ENCODE results near the gene SLC46A3.

SLC46A3 gene

DNA sequence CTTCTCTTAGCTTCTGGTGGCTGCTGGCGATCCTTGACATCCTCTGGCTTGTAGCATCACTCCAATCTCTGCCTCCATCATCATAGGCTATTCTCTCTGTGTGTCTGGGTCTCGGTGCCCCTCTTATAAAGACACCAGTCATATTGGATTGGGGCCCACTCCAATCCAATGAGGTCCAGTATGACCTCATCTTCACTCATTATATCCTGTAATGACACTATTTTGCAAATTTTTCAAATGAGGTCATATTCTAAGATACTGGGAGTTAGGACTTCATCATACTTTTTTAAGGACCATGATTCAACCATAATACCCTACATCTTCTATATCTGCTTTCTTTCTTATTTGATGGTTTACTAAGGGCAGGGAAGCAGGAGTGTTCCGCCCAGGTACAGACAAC, 12.0 kb upstream of the SLC46A3 start:
- Histone ChIP-seq H3K4me1 (ENCODE audit: insufficient read depth, low read length) (peaks cover 4% of the 10 kb centered on the region; the same call in 1 of the 2 replicates), H3K27ac (ENCODE audit: low read length) (no peak overlapping the region), H2AFZ (ENCODE audit: low read depth, low read length) (no peak overlapping the region), H3K27me3 (ENCODE audit: insufficient read depth, low read length, poor library complexity) (no peaks in the 10 kb centered on the region), H3K9me3 (ENCODE audit: insufficient read depth, low read length, severe bottlenecking) (no peaks in the 10 kb centered on the region), H3K36me3 (ENCODE audit: insufficient read depth, low read length) (no peaks in the 10 kb centered on the region), H3K79me2 (ENCODE audit: insufficient read depth, low read length) (no peaks in the 10 kb centered on the region), H3K4me3 (ENCODE audit: low read depth in 1 of 2, low read length in 2 of 2) (no peak overlapping the region), H3K9ac (ENCODE audit: low read depth, low read length) (no peak overlapping the region), H4K20me1 (ENCODE audit: insufficient read depth, low read length) (no peaks in the 10 kb centered on the region), H3K4me2 (ENCODE audit: insufficient read depth, low read length) (no peak overlapping the region)
- no peak for DNase-seq
- TF ChIP-seq, protein P1, sequence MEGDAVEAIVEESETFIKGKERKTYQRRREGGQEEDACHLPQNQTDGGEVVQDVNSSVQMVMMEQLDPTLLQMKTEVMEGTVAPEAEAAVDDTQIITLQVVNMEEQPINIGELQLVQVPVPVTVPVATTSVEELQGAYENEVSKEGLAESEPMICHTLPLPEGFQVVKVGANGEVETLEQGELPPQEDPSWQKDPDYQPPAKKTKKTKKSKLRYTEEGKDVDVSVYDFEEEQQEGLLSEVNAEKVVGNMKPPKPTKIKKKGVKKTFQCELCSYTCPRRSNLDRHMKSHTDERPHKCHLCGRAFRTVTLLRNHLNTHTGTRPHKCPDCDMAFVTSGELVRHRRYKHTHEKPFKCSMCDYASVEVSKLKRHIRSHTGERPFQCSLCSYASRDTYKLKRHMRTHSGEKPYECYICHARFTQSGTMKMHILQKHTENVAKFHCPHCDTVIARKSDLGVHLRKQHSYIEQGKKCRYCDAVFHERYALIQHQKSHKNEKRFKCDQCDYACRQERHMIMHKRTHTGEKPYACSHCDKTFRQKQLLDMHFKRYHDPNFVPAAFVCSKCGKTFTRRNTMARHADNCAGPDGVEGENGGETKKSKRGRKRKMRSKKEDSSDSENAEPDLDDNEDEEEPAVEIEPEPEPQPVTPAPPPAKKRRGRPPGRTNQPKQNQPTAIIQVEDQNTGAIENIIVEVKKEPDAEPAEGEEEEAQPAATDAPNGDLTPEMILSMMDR (IDR thresholded peaks at IDR 0.05; ENCODE audit: borderline replicate concordance, extremely low read depth, low read length, poor library complexity, severe bottlenecking): no peak
- no peak for TF ChIP-seq EZH2 (IDR thresholded peaks at IDR 0.05; ENCODE audit: borderline replicate concordance, low read depth, low read length, severe bottlenecking)
- ATAC-seq (ENCODE audit: insufficient read depth, low read depth): no peak

DNA sequence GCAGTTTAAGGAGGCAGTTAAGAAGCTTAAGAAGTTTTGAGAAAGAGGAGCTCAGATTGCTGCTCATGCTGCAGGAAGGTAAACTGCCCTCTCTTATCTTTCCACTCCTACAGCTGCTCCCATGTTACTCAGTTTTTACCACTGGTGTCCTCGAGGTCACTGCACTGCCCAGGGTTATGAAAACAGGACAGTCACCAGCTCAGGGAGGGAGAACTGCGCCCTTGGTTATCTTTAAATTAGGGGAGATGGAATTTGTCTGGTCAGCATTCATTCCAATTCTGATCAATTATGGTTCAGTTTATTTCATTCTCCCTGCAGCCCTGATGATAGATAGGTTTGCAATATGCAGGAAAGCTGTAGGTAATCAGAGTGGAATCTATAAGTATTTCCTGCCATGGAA, 10.8 kb upstream of the SLC46A3 start:
- no peak overlapping the region for H3K4me2 ChIP-seq (ENCODE audit: insufficient read depth, low read length)
- no peaks in the 10 kb centered on the region for H3K9me3 ChIP-seq (ENCODE audit: insufficient read depth, low read length, severe bottlenecking)
- DNase-seq: no peak
- TF ChIP-seq, protein P1 (IDR thresholded peaks at IDR 0.05; ENCODE audit: borderline replicate concordance, extremely low read depth, low read length, poor library complexity, severe bottlenecking): no peak
- no peak for TF ChIP-seq EZH2 (IDR thresholded peaks at IDR 0.05; ENCODE audit: borderline replicate concordance, low read depth, low read length, severe bottlenecking)
- no peaks in the 10 kb centered on the region for H3K79me2 ChIP-seq (ENCODE audit: insufficient read depth, low read length)
- H3K36me3 ChIP-seq (ENCODE audit: insufficient read depth, low read length): no peaks in the 10 kb centered on the region
- H3K4me3 ChIP-seq (ENCODE audit: low read depth in 1 of 2, low read length in 2 of 2): no peak overlapping the region
- ATAC-seq (ENCODE audit: insufficient read depth, low read depth): no peak
- no peak overlapping the region for H3K9ac ChIP-seq (ENCODE audit: low read depth, low read length)
- H4K20me1 ChIP-seq (ENCODE audit: insufficient read depth, low read length): no peaks in the 10 kb centered on the region
- no peaks in the 10 kb centered on the region for H3K27me3 ChIP-seq (ENCODE audit: insufficient read depth, low read length, poor library complexity)
- H3K4me1 ChIP-seq (ENCODE audit: insufficient read depth, low read length): no peaks in the 10 kb centered on the region
- no peak overlapping the region for H2AFZ ChIP-seq (ENCODE audit: low read depth, low read length)
- no peak overlapping the region for H3K27ac ChIP-seq (ENCODE audit: low read length)

DNA sequence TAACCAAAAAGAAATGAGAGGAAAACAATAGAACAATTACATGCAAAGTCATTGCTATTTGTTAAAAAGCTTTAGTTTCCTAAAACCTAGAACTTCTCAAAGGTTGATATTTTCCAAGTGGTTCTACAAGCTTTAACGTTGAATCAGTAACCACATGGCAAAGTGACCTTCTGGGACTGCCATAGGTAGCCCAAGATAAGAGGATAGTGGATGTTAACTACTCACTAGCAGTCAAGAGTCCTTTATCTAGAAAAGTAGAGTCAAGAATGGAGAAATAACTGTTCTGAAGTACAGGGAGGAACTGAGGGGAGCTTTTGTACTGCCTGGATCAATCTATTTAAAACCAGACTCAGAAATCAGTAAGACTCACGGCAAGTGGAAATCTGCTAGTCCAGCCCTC, 9.9 kb upstream of the SLC46A3 start:
- ATAC-seq (ENCODE audit: insufficient read depth, low read depth) (no peak), DNase-seq (no peak)
- no peak overlapping the region for H3K27ac ChIP-seq (ENCODE audit: low read length)
- H3K79me2 ChIP-seq (ENCODE audit: insufficient read depth, low read length): no peaks in the 10 kb centered on the region
- no peaks in the 10 kb centered on the region for H3K27me3 ChIP-seq (ENCODE audit: insufficient read depth, low read length, poor library complexity)
- no peak overlapping the region for H3K9ac ChIP-seq (ENCODE audit: low read depth, low read length)
- H3K4me3 ChIP-seq (ENCODE audit: low read depth in 1 of 2, low read length in 2 of 2): no peak overlapping the region
- H4K20me1 ChIP-seq (ENCODE audit: insufficient read depth, low read length): no peaks in the 10 kb centered on the region
- H3K36me3 ChIP-seq (ENCODE audit: insufficient read depth, low read length): no peaks in the 10 kb centered on the region
- TF ChIP-seq EZH2 (IDR thresholded peaks at IDR 0.05; ENCODE audit: borderline replicate concordance, low read depth, low read length, severe bottlenecking): no peak
- TF ChIP-seq, protein P1 (IDR thresholded peaks at IDR 0.05; ENCODE audit: borderline replicate concordance, extremely low read depth, low read length, poor library complexity, severe bottlenecking): no peak
- H3K4me2 ChIP-seq (ENCODE audit: insufficient read depth, low read length): no peak overlapping the region
- H3K9me3 ChIP-seq (ENCODE audit: insufficient read depth, low read length, severe bottlenecking): no peaks in the 10 kb centered on the region
- H3K4me1 ChIP-seq (ENCODE audit: insufficient read depth, low read length): no peaks in the 10 kb centered on the region
- no peak overlapping the region for H2AFZ ChIP-seq (ENCODE audit: low read depth, low read length)

All from DND-41 (cell line).